GM19438 (cell line): ENCODE data around the gene MMP12.

ENCODE experiments used
- ATAC-seq: cut with Tn5 transposase; IDR thresholded peaks from one replicate; pipeline ENCODE4 v1.9.1; 2021; ENCODE audit warnings: low read depth; ENCODE audit not compliant: unreplicated experiment

Gene MMP12

GRCh38 chr11:102850973-102851745 lies 23.6 kb downstream of the MMP12 start:
- no peak for ATAC-seq

- ATAC-seq: no peak
These were observed 25.5 kb downstream of the MMP12 start for GRCh38 chr11:102849311-102849710.

- no peak for ATAC-seq
These were observed 28.5 kb downstream of the MMP12 start for GRCh38 chr11:102846292-102846691.

- no peak for ATAC-seq
These were observed 31.3 kb downstream of the MMP12 start, which contains the start of gene MMP3 for GRCh38 chr11:102843489-102843888. TSS of gene MMP3 (minus strand) at chr11:102843609. CDS start at chr11:102843546, 63 bp downstream.

- no peak for ATAC-seq
These were observed 31.9 kb downstream of the MMP12 start for GRCh38 chr11:102842930-102843329.

- ATAC-seq: no peak
These were observed 34.8 kb downstream of the MMP12 start for GRCh38 chr11:102840018-102840417.

- no peak for ATAC-seq
These were observed 37.1 kb downstream of the MMP12 start for GRCh38 chr11:102837646-102838045.

GRCh38 chr11:102837156-102837555 lies 37.6 kb downstream of the MMP12 start:
- ATAC-seq: no peak

- no peak for ATAC-seq
These were observed 38.4 kb downstream of the MMP12 start for GRCh38 chr11:102836290-102836875.

GRCh38 chr11:102833731-102834130 lies 41.1 kb downstream of the MMP12 start:
- ATAC-seq: no peak

- no peak for ATAC-seq
These were observed 42.2 kb downstream of the MMP12 start for GRCh38 chr11:102832612-102833011.

GRCh38 chr11:102831489-102832440 lies 43.0 kb downstream of the MMP12 start:
- ATAC-seq: no peak

GRCh38 chr11:102831128-102831488 lies 43.7 kb downstream of the MMP12 start:
- no peak for ATAC-seq

GRCh38 chr11:102830001-102830727 lies 44.6 kb downstream of the MMP12 start:
- ATAC-seq: no peak

- ATAC-seq: no peak
These were observed 45.3 kb downstream of the MMP12 start for GRCh38 chr11:102829316-102830000.

GRCh38 chr11:102824556-102824955 lies 50.2 kb downstream of the MMP12 start:
- ATAC-seq: no peak

GRCh38 chr11:102819491-102819890 lies 55.3 kb downstream of the MMP12 start:
- ATAC-seq: no peak

GRCh38 chr11:102813484-102813883 lies 61.3 kb downstream of the MMP12 start:
- no peak for ATAC-seq
